Measurements from ENCODE around the gene VWCE. TPM values are rescaled to one million over a fixed set of nuclear protein-coding genes. Genes with fewer than 3 reads are reported as not detected.

The VWCE gene
- total RNA-seq, 1 donor from 2014 or later: 19.2 TPM

- intact Hi-C loops (cut with DNase I): no loop called here
- no peak for TF ChIP-seq CTCF (IDR thresholded peaks at IDR 0.05)
- Histone ChIP-seq H3K4me1 (no peaks in the 10 kb centered on the region), H3K27ac (no peak overlapping the region), H3K27me3 (no peaks in the 10 kb centered on the region), H3K4me3 (no peak overlapping the region), H3K36me3 (peaks cover 81 to 100% of the 10 kb centered on the region in 2 donors), H3K9me3 (no peaks in the 10 kb centered on the region)
- DNase-seq (ENCODE audit: low spot score in 2 of 2): no peak
These were observed 10.3 kb upstream of the VWCE start for GRCh38 chr11:61305417-61305816.

- TF ChIP-seq CTCF (IDR thresholded peaks at IDR 0.05): no peak
- no peaks in the 10 kb centered on the region for H3K9me3 ChIP-seq
- H3K27me3 ChIP-seq: no peaks in the 10 kb centered on the region
- no peak overlapping the region for H3K4me3 ChIP-seq
- H3K36me3 ChIP-seq: peaks cover 75 to 96% of the 10 kb centered on the region in 2 donors
- intact Hi-C loops (cut with DNase I): no loop called here
- no peak for DNase-seq (ENCODE audit: low spot score in 2 of 2)
- H3K4me1 ChIP-seq: peaks cover 0 to under 1% of the 10 kb centered on the region in 2 donors
- H3K27ac ChIP-seq: no peak overlapping the region
These were observed 8.6 kb upstream of the VWCE start for GRCh38 chr11:61303725-61304124.

- peaks cover 64 to 84% of the 10 kb centered on the region in 2 donors for H3K36me3 ChIP-seq
These were observed 7.4 kb upstream of the VWCE start for GRCh38 chr11:61302550-61302949.

GRCh38 chr11:61298663-61299244 lies 3.6 kb upstream of the VWCE start:
- H3K27me3 ChIP-seq: no peaks in the 10 kb centered on the region
- no peaks in the 10 kb centered on the region for H3K9me3 ChIP-seq
- H3K4me3 ChIP-seq: no peak overlapping the region
- DNase-seq (ENCODE audit: low spot score in 2 of 2): no peak
- H3K4me1 ChIP-seq: peaks cover 7 to 28% of the 10 kb centered on the region in 2 donors
- no peak for TF ChIP-seq CTCF (IDR thresholded peaks at IDR 0.05)
- peak overlapping the region in 1 of 2 donors; percentile 27 for H3K27ac ChIP-seq
- H3K36me3 ChIP-seq: peaks cover 44 to 46% of the 10 kb centered on the region in 2 donors
- intact Hi-C loops (cut with DNase I): no loop called here

More at GRCh38 chr11:61302550-61302949, 7.4 kb upstream of the VWCE start:
- no peak for DNase-seq (ENCODE audit: low spot score in 2 of 2)
- TF ChIP-seq CTCF (IDR thresholded peaks at IDR 0.05): no peak
- H3K4me3 ChIP-seq: no peak overlapping the region
- no peak overlapping the region for H3K27ac ChIP-seq
- H3K4me1 ChIP-seq: peaks cover 0 to 9% of the 10 kb centered on the region in 2 donors
- H3K9me3 ChIP-seq: no peaks in the 10 kb centered on the region
- no peaks in the 10 kb centered on the region for H3K27me3 ChIP-seq
- intact Hi-C loops (cut with DNase I): no loop called here

DNA sequence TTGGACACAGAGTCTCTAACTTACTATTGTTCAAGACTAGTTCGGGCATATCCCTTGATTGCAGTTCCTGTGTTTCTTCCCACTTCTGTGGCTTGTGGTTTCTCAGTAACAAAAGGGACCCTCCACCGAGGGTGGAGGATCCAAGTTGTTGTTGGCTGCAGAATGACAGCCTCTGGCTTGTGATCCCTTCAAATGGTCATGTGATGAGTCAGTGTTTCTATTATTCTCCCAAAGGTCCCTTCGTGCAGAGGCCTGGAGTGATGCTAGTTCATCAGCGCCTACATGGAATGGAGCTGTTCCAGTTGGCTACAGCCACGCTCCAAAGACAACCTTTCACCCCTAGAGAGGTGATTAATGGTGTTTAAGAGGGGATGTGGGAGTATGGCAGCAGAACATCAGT lies 2.6 kb upstream of the VWCE start:
- Histone ChIP-seq H3K9me3 (no peaks in the 10 kb centered on the region), H3K4me3 (no peak overlapping the region), H3K27ac (peak overlapping the region in 1 of 2 donors; percentile 51), H3K36me3 (peaks cover 34 to 36% of the 10 kb centered on the region in 2 donors), H3K27me3 (no peaks in the 10 kb centered on the region), H3K4me1 (peaks cover 7 to 28% of the 10 kb centered on the region in 2 donors)
- no peak for TF ChIP-seq CTCF (IDR thresholded peaks at IDR 0.05)
- peak in 1 of 2 donors; percentile 70 for DNase-seq (ENCODE audit: low spot score in 2 of 2)
- intact Hi-C loops (cut with DNase I): no loop called here
